Ishikawa (cell line): ENCODE results near the gene UBE2Q1.

Experiments
- CREB1 ChIP-seq: IDR thresholded peaks from 2 replicates; pipeline ENCODE4 v1.6.1; 2012; ENCODE audit warnings: low read depth
- NFIC ChIP-seq: IDR thresholded peaks from 2 replicates; pipeline ENCODE4 v1.6.1; 2012
- TCF12 ChIP-seq: IDR thresholded peaks from 2 replicates; pipeline ENCODE4 v1.6.1; 2012; ENCODE audit warnings: low read depth
- TEAD4 ChIP-seq: IDR thresholded peaks from 2 replicates; pipeline ENCODE4 v1.6.1; 2012
- TF ChIP-seq, protein P1 (sequence below): IDR thresholded peaks from 2 replicates; pipeline ENCODE4 v1.6.1; 2012
- TF ChIP-seq, protein P2 (sequence below): IDR thresholded peaks from 2 replicates; pipeline ENCODE4 v1.6.1; 2012; ENCODE audit warnings: low read depth, mild to moderate bottlenecking

The UBE2Q1 gene

DNA sequence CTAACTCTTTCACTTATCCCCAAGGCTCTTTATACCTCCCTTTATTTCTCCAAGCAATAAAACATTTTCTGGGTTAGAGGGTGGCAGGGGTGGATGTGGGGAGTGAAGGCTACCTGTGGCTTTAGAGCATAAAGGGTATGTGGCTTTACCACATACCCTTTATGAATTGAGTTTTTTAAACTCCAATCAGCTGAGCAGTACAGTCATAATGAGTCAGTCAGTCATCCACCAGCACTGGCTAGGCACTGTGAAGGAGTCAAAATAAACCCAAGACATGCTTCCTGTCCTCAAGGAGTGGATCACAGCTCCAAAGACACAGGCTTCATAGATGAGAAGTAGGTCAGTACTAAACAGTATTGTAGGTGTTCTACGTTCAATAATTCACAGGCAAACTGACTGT lies 59.0 kb downstream of the UBE2Q1 start:
- TF ChIP-seq CREB1: no peak
- TF ChIP-seq TCF12: no peak
- TF ChIP-seq, protein P1, sequence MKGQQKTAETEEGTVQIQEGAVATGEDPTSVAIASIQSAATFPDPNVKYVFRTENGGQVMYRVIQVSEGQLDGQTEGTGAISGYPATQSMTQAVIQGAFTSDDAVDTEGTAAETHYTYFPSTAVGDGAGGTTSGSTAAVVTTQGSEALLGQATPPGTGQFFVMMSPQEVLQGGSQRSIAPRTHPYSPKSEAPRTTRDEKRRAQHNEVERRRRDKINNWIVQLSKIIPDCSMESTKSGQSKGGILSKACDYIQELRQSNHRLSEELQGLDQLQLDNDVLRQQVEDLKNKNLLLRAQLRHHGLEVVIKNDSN: no peak
- no peak for TF ChIP-seq NFIC
- TF ChIP-seq, protein P2, sequence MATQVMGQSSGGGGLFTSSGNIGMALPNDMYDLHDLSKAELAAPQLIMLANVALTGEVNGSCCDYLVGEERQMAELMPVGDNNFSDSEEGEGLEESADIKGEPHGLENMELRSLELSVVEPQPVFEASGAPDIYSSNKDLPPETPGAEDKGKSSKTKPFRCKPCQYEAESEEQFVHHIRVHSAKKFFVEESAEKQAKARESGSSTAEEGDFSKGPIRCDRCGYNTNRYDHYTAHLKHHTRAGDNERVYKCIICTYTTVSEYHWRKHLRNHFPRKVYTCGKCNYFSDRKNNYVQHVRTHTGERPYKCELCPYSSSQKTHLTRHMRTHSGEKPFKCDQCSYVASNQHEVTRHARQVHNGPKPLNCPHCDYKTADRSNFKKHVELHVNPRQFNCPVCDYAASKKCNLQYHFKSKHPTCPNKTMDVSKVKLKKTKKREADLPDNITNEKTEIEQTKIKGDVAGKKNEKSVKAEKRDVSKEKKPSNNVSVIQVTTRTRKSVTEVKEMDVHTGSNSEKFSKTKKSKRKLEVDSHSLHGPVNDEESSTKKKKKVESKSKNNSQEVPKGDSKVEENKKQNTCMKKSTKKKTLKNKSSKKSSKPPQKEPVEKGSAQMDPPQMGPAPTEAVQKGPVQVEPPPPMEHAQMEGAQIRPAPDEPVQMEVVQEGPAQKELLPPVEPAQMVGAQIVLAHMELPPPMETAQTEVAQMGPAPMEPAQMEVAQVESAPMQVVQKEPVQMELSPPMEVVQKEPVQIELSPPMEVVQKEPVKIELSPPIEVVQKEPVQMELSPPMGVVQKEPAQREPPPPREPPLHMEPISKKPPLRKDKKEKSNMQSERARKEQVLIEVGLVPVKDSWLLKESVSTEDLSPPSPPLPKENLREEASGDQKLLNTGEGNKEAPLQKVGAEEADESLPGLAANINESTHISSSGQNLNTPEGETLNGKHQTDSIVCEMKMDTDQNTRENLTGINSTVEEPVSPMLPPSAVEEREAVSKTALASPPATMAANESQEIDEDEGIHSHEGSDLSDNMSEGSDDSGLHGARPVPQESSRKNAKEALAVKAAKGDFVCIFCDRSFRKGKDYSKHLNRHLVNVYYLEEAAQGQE: no peak
- no peak for TF ChIP-seq TEAD4
